Mucosa of descending colon (tissue), 3 donors: ENCODE data around the gene TSHZ2. TPM values are rescaled to one million over a fixed set of nuclear protein-coding genes. Genes with fewer than 3 reads are reported as not detected.

ENCODE experiments used
- ATAC-seq: fragments of 200-7000 bp; cut with Tn5 transposase; one replicate; pipeline ENCODE4 v1.9.1; 2020; ENCODE audit warnings: mild to moderate bottlenecking, moderate library complexity
- DNase-seq, 3 donors: peaks; one replicate each; pipeline ENCODE4 v3.0.0-alpha.2; 2020
- H3K36me3 ChIP-seq: fragments of 200-600 bp; one replicate; pipeline ENCODE4 v1.8.0; 2021; ENCODE audit warnings: low read depth, mild to moderate bottlenecking
- H3K4me1 ChIP-seq: fragments of 200-600 bp; one replicate; pipeline ENCODE4 v1.8.0; 2021; ENCODE audit warnings: low read depth, mild to moderate bottlenecking
- H3K4me3 ChIP-seq: fragments of 200-600 bp; one replicate; pipeline ENCODE4 v1.8.0; 2021; ENCODE audit warnings: mild to moderate bottlenecking
- H3K9me3 ChIP-seq: fragments of 200-600 bp; one replicate; pipeline ENCODE4 v1.8.0; 2021; ENCODE audit warnings: mild to moderate bottlenecking
- intact Hi-C, 2 donors: fragments of 100-400 bp; cut with DNase I in 1 of 2; cut with micrococcal nuclease in 1 of 2; formaldehyde crosslinking; loops; one replicate each; pipeline versions ENCODE4 v1.11.0 to v1.11.1; 2022; cut with DNase I, micrococcal nuclease
- total RNA-seq, 3 donors: library from RNA; stranded (reverse); fragmentation: NEBNext Ultra II Directional in 2 of 3; extraction: Animal tissue kit (Norgen Biotek cat#: 25700) in 2 of 3; gene quantifications; one replicate each; pipeline versions ENCODE4 v1.2.1 to v1.2.4, GENCODE V29; 2021 to 2023
- TF ChIP-seq, protein P1 (sequence below): fragments of 200-600 bp; IDR thresholded peaks from one replicate; pipeline ENCODE4 v1.8.0; 2022; ENCODE audit warnings: antibody characterized with exemption, mild to moderate bottlenecking
- donor health status: DM: no; HTN: no; CAD: no; lungs with moderate emphysema.
- donor health status: DM: no; HTN: no; CAD: no.
- donor health status: DM: no; HTN: yes; CAD: no.

Gene TSHZ2
- total RNA-seq, 3 donors from 2014 or later, result 1.9 to 17.8 (median 3.6) TPM

DNA sequence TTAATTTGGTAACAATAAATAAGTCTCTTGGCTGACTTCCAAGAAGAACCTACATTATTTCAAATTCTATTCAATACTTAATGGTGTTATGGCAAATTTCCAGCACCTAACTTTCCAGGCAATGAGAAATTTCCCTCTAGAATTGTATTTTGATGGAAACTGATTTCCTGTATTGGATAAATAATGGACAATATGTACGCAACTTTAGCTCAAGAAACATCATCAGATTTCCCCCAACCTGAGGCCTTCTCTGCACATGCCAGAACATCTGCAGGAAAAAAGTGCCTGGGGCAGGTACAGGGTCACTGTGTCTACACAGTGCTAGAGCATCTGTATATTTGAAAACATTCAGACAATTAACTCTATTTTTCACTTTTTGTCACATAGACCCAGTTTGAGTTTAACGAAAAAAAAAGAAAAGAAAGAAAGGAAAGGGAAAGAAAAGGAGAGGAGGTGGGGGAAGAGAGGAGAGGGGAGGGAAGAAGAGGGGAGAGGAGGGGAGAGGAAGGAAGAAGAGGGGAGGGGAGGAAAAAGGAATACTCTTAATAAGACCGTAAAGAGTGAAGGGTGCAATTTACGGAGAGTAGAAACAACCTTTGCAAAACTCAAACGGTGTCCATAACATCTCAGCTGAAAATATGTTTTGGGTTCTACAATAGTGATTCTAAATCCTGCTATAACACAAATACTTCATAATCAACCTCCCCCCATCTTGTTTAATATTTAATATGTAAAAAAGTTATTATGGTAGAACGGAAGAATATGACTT lies 130.0 kb downstream of the TSHZ2 start:
- ATAC-seq (no peak), DNase-seq (no peak)
- H3K4me3 ChIP-seq, result no peak overlapping the region
- H3K9me3 ChIP-seq, result no peaks in the 10 kb centered on the region
- H3K4me1 ChIP-seq, result no peaks in the 10 kb centered on the region
- intact Hi-C loops, result no loop called here
- TF ChIP-seq, protein P1, sequence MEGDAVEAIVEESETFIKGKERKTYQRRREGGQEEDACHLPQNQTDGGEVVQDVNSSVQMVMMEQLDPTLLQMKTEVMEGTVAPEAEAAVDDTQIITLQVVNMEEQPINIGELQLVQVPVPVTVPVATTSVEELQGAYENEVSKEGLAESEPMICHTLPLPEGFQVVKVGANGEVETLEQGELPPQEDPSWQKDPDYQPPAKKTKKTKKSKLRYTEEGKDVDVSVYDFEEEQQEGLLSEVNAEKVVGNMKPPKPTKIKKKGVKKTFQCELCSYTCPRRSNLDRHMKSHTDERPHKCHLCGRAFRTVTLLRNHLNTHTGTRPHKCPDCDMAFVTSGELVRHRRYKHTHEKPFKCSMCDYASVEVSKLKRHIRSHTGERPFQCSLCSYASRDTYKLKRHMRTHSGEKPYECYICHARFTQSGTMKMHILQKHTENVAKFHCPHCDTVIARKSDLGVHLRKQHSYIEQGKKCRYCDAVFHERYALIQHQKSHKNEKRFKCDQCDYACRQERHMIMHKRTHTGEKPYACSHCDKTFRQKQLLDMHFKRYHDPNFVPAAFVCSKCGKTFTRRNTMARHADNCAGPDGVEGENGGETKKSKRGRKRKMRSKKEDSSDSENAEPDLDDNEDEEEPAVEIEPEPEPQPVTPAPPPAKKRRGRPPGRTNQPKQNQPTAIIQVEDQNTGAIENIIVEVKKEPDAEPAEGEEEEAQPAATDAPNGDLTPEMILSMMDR, result no peak
- H3K36me3 ChIP-seq, result no peaks in the 10 kb centered on the region

DNA sequence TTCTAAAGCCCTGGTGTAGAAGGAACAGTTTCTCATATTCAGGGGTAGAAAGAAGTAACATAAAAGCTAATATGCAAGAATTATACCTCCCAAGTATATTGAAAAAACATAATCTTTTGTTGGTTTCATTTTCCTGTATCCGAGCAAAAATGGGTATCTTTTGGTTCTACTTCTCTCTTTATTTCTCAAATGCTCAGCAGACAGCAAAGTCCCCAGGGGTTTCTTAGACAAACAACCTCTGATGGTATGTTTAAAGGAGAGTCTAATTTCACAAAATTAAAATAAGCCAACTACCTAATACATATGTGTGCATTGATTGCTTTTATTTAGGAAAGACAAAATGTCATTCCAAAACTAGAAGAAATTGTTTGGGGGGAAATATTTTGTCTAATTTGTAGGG lies 131.0 kb downstream of the TSHZ2 start:
- intact Hi-C loops, result no loop called here
- ATAC-seq (no peak), DNase-seq (no peak)

DNA sequence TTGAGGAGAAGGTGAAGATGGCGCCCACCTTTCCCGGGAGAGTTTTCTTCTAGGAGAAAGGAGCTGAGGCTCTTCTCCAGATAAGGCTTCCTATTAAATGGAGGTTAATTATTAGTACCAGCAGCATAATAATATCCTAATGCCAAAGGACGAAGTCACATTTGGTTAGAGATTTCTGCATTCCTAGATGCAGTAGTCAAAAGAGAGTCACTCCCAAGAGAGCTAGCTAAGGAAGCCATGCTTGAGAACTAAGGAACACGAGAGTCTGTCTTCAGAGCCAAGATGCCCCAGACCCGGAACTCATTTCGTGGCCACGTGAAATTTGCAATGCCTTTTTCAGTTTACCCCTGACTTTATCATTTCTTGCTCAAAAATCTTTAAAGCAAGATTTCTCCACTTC lies 132.7 kb downstream of the TSHZ2 start:
- TF ChIP-seq, protein P1, result no peak
- Histone ChIP-seq H3K36me3 (no peaks in the 10 kb centered on the region), H3K9me3 (no peaks in the 10 kb centered on the region), H3K4me1 (no peaks in the 10 kb centered on the region), H3K4me3 (no peak overlapping the region)
- DNase-seq, result no peak
- no peak for ATAC-seq
- intact Hi-C loops, result no loop called here

More for the DNA sequence above, 131.0 kb downstream of the TSHZ2 start:
- no peaks in the 10 kb centered on the region for H3K9me3 ChIP-seq
- H3K36me3 ChIP-seq, result no peaks in the 10 kb centered on the region
- H3K4me1 ChIP-seq, result no peaks in the 10 kb centered on the region
- TF ChIP-seq, protein P1, result no peak
- H3K4me3 ChIP-seq, result no peak overlapping the region

DNA sequence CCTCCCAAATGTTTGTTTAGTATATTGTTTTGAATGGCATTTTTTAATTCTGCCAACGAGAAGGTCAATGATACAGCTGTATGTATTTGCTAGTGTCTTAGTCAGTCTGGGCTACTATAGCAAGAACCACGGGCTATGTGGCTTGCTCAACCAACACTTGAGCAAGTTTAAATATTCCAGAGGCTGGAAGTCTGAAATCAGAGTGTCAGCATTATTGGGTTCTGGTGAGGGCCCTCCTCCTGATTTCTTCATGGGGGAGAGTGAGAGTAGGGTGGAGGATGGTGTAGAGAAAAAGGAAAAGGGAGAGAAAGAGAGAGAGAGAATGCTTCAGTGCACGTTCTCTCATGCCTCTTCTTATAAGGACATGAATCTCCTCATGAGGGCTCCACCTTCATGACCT lies 144.6 kb downstream of the TSHZ2 start:
- intact Hi-C loops, result no loop called here
- no peaks in the 10 kb centered on the region for H3K4me1 ChIP-seq
- no peak for ATAC-seq
- no peak overlapping the region for H3K4me3 ChIP-seq
- DNase-seq, result no peak
- no peaks in the 10 kb centered on the region for H3K9me3 ChIP-seq
- H3K36me3 ChIP-seq, result no peaks in the 10 kb centered on the region
- TF ChIP-seq, protein P1, result no peak

DNA sequence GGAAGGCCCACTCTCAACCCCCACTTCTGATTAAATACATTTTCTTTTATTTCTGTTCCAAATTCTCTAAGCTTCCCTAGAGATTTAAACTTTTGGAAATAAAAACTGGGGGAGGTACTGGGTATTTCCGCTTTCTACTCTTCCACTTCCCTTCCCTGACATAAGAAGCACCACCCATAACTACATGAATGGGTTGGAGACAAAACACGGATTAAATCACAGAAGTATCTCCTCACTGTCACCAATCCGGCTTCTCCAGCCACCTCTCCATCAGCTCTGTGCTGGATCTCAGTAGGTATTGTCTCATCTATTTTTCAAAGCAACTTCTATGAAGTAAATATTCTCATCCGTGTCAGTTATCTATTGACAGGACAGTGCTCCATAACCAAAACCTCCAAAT lies 150.7 kb downstream of the TSHZ2 start:
- intact Hi-C loops, result no loop called here
- no peaks in the 10 kb centered on the region for H3K36me3 ChIP-seq
- DNase-seq (no peak), ATAC-seq (no peak)
- H3K9me3 ChIP-seq, result no peaks in the 10 kb centered on the region
- no peak overlapping the region for H3K4me3 ChIP-seq
- H3K4me1 ChIP-seq, result no peaks in the 10 kb centered on the region
- TF ChIP-seq, protein P1, result no peak
